ENCODE measurements around the gene B4GALT7. TPM values are rescaled to one million over a fixed set of nuclear protein-coding genes. Genes with fewer than 3 reads are reported as not detected.

B4GALT7 gene
- total and polyA plus RNA-seq, 8 donors = 19.8 to 27.4 (median 23.2) TPM

DNA sequence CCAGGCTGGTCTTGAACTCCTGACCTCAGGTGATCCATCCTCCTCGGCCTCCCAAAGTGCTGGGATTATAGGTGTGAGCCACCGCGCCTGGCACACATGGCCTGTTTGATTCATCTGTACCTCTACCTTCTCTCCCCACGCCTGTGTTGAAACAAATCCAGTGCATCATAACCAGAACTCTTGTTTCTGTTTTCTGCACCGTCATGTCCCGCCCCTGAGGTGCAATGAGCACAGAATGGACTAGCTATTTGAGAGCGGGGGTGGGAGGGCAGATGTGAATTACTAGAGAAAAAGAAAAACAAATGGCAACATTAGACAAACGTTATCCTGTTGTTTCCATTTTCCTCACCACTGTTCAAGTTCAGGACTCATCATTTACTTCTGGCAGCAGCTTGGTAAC lies 34.9 kb upstream of the B4GALT7 start:
- H3K27ac ChIP-seq = no peak overlapping the region
- no peak for ATAC-seq
- intact Hi-C loops (cut with DNase I) = no loop called here
- DNase-seq = no peak
- no peaks in the 10 kb centered on the region for H3K4me1 ChIP-seq
- H3K4me3 ChIP-seq = no peak overlapping the region
- TF ChIP-seq, protein P1, sequence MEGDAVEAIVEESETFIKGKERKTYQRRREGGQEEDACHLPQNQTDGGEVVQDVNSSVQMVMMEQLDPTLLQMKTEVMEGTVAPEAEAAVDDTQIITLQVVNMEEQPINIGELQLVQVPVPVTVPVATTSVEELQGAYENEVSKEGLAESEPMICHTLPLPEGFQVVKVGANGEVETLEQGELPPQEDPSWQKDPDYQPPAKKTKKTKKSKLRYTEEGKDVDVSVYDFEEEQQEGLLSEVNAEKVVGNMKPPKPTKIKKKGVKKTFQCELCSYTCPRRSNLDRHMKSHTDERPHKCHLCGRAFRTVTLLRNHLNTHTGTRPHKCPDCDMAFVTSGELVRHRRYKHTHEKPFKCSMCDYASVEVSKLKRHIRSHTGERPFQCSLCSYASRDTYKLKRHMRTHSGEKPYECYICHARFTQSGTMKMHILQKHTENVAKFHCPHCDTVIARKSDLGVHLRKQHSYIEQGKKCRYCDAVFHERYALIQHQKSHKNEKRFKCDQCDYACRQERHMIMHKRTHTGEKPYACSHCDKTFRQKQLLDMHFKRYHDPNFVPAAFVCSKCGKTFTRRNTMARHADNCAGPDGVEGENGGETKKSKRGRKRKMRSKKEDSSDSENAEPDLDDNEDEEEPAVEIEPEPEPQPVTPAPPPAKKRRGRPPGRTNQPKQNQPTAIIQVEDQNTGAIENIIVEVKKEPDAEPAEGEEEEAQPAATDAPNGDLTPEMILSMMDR (IDR thresholded peaks at IDR 0.05) = no peak
- no peaks in the 10 kb centered on the region for H3K36me3 ChIP-seq
- H3K27me3 ChIP-seq = peaks cover 0 to 6% of the 10 kb centered on the region in 2 donors
- no peaks in the 10 kb centered on the region for H3K9me3 ChIP-seq

DNA sequence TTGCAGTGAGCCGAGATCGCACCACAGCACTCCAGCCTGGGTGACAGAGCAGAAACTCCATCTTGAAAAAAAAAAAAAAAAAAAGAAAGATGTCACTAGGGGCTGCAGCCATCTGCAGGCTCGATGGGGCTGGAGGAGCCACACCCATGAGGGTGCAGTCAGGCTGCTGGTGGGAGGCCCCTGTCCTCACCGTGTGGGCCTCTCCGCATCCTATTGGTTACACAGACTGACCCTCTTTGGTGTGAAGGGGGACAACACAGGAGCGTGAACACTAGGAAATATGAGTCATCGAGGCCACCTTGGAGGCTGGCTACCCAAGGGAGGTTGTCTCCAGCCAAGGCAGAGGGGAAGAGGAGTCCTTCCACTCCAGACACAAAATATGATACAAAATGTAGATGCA lies 31.6 kb upstream of the B4GALT7 start:
- no peak overlapping the region for H3K27ac ChIP-seq
- no peak overlapping the region for H3K4me3 ChIP-seq
- DNase-seq (no peak), ATAC-seq (no peak)
- H3K36me3 ChIP-seq = no peaks in the 10 kb centered on the region
- no peaks in the 10 kb centered on the region for H3K9me3 ChIP-seq
- intact Hi-C loops (cut with DNase I) = no loop called here
- H3K27me3 ChIP-seq = peaks cover 0 to 6% of the 10 kb centered on the region in 2 donors
- H3K4me1 ChIP-seq = no peaks in the 10 kb centered on the region
- TF ChIP-seq, protein P1 (IDR thresholded peaks at IDR 0.05) = no peak

DNA sequence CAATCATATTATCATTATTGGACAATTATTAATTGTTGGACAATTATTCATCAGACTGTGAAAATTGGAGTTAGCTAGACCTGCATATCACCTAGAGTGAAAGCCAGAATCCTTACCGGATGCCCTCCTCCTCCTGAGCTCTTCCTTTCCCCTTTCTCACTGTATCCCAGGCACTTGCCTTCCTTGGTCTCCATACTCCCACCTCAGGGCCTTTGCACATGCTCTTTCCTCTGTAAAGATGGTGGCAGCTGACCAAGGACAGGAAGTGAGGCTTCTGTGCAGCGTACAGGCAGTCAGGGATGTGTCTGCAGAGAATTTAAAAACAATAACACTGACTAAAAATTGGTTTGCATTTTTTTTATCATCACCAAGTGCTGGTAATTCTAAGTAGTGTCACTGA lies 30.0 kb upstream of the B4GALT7 start:
- DNase-seq = no peak
- H3K27me3 ChIP-seq = peaks cover 0 to 6% of the 10 kb centered on the region in 2 donors
- TF ChIP-seq, protein P1 (IDR thresholded peaks at IDR 0.05) = no peak
- ATAC-seq = no peak
- no peaks in the 10 kb centered on the region for H3K36me3 ChIP-seq
- H3K9me3 ChIP-seq = no peaks in the 10 kb centered on the region
- intact Hi-C loops (cut with DNase I) = no loop called here
- H3K4me1 ChIP-seq = no peaks in the 10 kb centered on the region
- no peak overlapping the region for H3K4me3 ChIP-seq
- H3K27ac ChIP-seq = no peak overlapping the region

DNA sequence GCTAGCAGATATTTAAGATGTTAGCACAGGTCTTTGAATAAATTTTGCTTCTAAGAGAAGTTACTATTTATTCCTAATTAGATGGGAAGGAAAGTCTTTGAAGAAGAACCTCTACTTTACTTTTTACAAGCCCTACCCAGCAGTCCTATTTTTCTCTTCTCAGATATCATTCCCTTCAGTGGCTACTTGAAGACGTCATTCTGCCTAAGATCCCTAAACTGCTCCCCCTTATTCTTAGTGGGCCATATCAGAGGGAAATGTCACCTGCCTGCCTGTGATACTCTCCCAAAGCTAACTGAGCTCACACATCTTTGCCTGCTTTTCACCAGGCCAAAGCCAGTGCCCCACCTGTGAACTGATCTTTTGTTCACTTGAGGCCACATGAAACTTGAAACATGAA lies 24.4 kb upstream of the B4GALT7 start:
- intact Hi-C loops (cut with DNase I) = no loop called here
- no peaks in the 10 kb centered on the region for H3K4me1 ChIP-seq
- H3K4me3 ChIP-seq = no peak overlapping the region
- ATAC-seq (no peak), DNase-seq (no peak)
- peaks cover 0 to 8% of the 10 kb centered on the region in 2 donors for H3K27me3 ChIP-seq
- H3K36me3 ChIP-seq = no peaks in the 10 kb centered on the region
- TF ChIP-seq, protein P1 (IDR thresholded peaks at IDR 0.05) = no peak
- H3K9me3 ChIP-seq = no peaks in the 10 kb centered on the region
- H3K27ac ChIP-seq = no peak overlapping the region

DNA sequence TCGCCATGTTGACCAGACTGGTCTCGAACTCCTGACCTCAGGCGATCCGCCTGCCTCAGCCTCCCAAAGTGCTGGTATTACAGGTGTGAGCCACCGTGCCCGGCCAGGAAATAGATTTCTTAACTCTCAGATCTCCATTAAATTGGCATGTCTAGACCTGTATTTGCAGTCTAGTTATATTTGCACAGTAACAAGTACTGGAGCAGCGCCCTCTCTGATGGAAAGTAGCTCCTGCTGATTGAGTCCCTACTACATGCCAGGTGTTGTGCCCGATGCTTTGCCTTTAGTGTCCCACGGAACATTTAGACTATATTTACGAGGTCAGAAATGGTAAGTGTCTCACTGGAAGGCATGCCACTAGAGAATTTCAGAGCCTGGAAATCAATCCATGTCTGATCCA lies 23.8 kb upstream of the B4GALT7 start:
- DNase-seq = no peak
- H3K4me3 ChIP-seq = no peak overlapping the region
- no peak overlapping the region for H3K27ac ChIP-seq
- peaks cover 0 to 8% of the 10 kb centered on the region in 2 donors for H3K27me3 ChIP-seq
- no peaks in the 10 kb centered on the region for H3K36me3 ChIP-seq
- ATAC-seq = no peak
- intact Hi-C loops (cut with DNase I) = no loop called here
- H3K4me1 ChIP-seq = no peaks in the 10 kb centered on the region
- no peaks in the 10 kb centered on the region for H3K9me3 ChIP-seq
- TF ChIP-seq, protein P1 (IDR thresholded peaks at IDR 0.05) = no peak
